HG03457 (cell line): ENCODE results near the gene SLC51A.

Experiments
- ATAC-seq: cut with Tn5 transposase; IDR thresholded peaks from one replicate; pipeline ENCODE4 v1.9.1; 2021; ENCODE audit warnings: moderate number of reproducible peaks; ENCODE audit not compliant: unreplicated experiment

Gene SLC51A

GRCh38 chr3:196214783-196215441 is 1.4 kb upstream of the SLC51A start:
- ATAC-seq: no peak

- no peak for ATAC-seq
Observed at GRCh38 chr3:196215493-196216020, 777 bp upstream of the SLC51A start.

- ATAC-seq: no peak
Observed at GRCh38 chr3:196216681-196217211, 412 bp downstream of the SLC51A start.

GRCh38 chr3:196217307-196218154 is 1.2 kb downstream of the SLC51A start:
- no peak for ATAC-seq

- ATAC-seq: no peak
Observed at GRCh38 chr3:196218155-196218712, 1.9 kb downstream of the SLC51A start.

GRCh38 chr3:196219194-196219969 is 3.0 kb downstream of the SLC51A start:
- no peak for ATAC-seq

GRCh38 chr3:196219970-196220311 is 3.6 kb downstream of the SLC51A start:
- ATAC-seq: no peak

- ATAC-seq: no peak
Observed at GRCh38 chr3:196220587-196220986, 4.3 kb downstream of the SLC51A start.

GRCh38 chr3:196220991-196221390 is 4.7 kb downstream of the SLC51A start:
- no peak for ATAC-seq

- no peak for ATAC-seq
Observed at GRCh38 chr3:196222876-196223595, 6.7 kb downstream of the SLC51A start.

GRCh38 chr3:196225086-196225485 is 8.8 kb downstream of the SLC51A start:
- no peak for ATAC-seq

- ATAC-seq: no peak
Observed at GRCh38 chr3:196225763-196226364, 9.5 kb downstream of the SLC51A start.

- ATAC-seq: no peak
Observed at GRCh38 chr3:196227121-196227561, 10.8 kb downstream of the SLC51A start.

- ATAC-seq: no peak
Observed at GRCh38 chr3:196227629-196228493, 11.5 kb downstream of the SLC51A start.

- ATAC-seq: no peak
Observed at GRCh38 chr3:196232154-196232881, 16.0 kb downstream of the SLC51A start.

- ATAC-seq: no peak
Observed at GRCh38 chr3:196232882-196233251, 16.5 kb downstream of the SLC51A start.

GRCh38 chr3:196235452-196236122 is 19.3 kb downstream of the SLC51A start:
- ATAC-seq: no peak

- ATAC-seq: no peak
Observed at GRCh38 chr3:196236223-196236622, 19.9 kb downstream of the SLC51A start.
